Body of pancreas (tissue), 4 donors: ENCODE measurements around the gene NUP50. TPM values are rescaled to one million over a fixed set of nuclear protein-coding genes. Genes with fewer than 3 reads are reported as not detected.

Source experiments
- ATAC-seq: fragments of 150-250 bp; one replicate; pipeline ENCODE4 v1.9.1; 2016
- DNase-seq, 4 donors: peaks; one replicate each; pipeline ENCODE4 v3.0.0-alpha.2; 2019
- H3K27ac ChIP-seq, 4 donors: fragments of 200-600 bp; sonication (generic); 1 replicate in 3 of 4; 2 replicates in 1 of 4; pipeline versions ENCODE4 v1.5.1 to v1.6.1; 2016 to 2019; ENCODE audit warnings: mild to moderate bottlenecking in 1 of 4, mixed read lengths in 1 of 4, moderate library complexity in 1 of 4
- H3K27me3 ChIP-seq, 2 donors: fragments of 200-600 bp; sonication (generic); one replicate each; pipeline ENCODE4 v1.6.0; 2016; ENCODE audit warnings: mild to moderate bottlenecking in 1 of 2
- H3K36me3 ChIP-seq, 2 donors: fragments of 200-600 bp; sonication (generic); replicated peaks in 1 of 2; 2 replicates each; pipeline ENCODE4 v1.5.1; 2016; ENCODE audit warnings: low read depth in 2 of 2; ENCODE audit not compliant: insufficient read depth in 1 of 2
- H3K4me1 ChIP-seq: fragments of 200-600 bp; sonication (generic); one replicate; pipeline ENCODE4 v1.6.0; 2016
- H3K4me3 ChIP-seq, 2 donors: fragments of 200-600 bp; sonication (generic); 1 replicate in 1 of 2; 2 replicates in 1 of 2; pipeline ENCODE4 v1.5.1; 2016 to 2019
- H3K9me3 ChIP-seq, 3 donors: fragments of 200-600 bp; sonication (generic); 1 replicate in 2 of 3; 2 replicates in 1 of 3; pipeline ENCODE4 v1.5.1; 2016
- POLR2A ChIP-seq, 3 donors: fragments of 450-650 bp; IDR thresholded peaks; one replicate each; pipeline ENCODE4 v1.6.1; 2016; ENCODE audit warnings: antibody characterized with exemption in 3 of 3, mild to moderate bottlenecking in 2 of 3
- WGBS, 2 donors: methylation state at CpG; one replicate each; pipeline ENCODE4 v1.1.5; 2017; 5-methylcytosine and 5-hydroxymethylcytosine counted together
- intact Hi-C: fragments of 100-400 bp; cut with DNase I; formaldehyde crosslinking; loops from one replicate; pipeline ENCODE4 v1.15.1; 2023
- total RNA-seq, 2 donors: library from RNA; depleted of rRNA; stranded (reverse); fragments of >200 nt; gene quantifications; one replicate each; pipeline ENCODE4 v1.1.0, GENCODE V29; 2016
- TF ChIP-seq, protein P1 (sequence below), 7 experiments: fragments of 450-650 bp in 4 of 7; fragments of 200-600 bp in 3 of 7; sonication (generic) in 3 of 7; IDR thresholded peaks; one replicate each; pipeline ENCODE4 v1.5.1; 2016 to 2019; ENCODE audit warnings: antibody characterized with exemption in 7 of 7

NUP50 gene
- total RNA-seq, 2 donors from 2014 or later, result 39.2 to 43.1 TPM

DNA sequence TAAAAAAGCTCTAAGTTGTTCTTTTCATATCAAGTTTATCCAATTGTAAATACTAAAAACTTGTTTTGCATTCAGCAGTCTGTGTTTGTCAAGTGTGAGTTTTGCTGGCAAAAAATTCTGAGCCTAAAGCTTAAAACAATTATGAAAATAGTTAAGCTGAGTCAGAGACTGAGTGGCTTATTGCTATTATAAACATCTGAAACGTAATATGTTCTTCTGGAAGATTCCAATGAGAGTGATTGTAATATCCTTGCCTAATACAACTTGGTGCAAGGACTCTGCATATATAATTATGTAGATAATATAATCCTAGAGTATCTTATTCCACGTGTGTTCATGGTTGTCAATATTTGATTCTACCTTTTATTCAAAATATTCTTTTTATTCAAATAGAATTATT, 14.1 kb upstream of the NUP50 start:
- H3K9me3 ChIP-seq, result no peaks in the 10 kb centered on the region
- H3K27ac ChIP-seq, result no peak overlapping the region
- no peaks in the 10 kb centered on the region for H3K27me3 ChIP-seq
- 66 to 84% methylated on average over 2 of the region's 2 CpGs for WGBS, 2 donors
- no peaks in the 10 kb centered on the region for H3K36me3 ChIP-seq
- intact Hi-C loops, result no loop called here
- TF ChIP-seq, protein P1, sequence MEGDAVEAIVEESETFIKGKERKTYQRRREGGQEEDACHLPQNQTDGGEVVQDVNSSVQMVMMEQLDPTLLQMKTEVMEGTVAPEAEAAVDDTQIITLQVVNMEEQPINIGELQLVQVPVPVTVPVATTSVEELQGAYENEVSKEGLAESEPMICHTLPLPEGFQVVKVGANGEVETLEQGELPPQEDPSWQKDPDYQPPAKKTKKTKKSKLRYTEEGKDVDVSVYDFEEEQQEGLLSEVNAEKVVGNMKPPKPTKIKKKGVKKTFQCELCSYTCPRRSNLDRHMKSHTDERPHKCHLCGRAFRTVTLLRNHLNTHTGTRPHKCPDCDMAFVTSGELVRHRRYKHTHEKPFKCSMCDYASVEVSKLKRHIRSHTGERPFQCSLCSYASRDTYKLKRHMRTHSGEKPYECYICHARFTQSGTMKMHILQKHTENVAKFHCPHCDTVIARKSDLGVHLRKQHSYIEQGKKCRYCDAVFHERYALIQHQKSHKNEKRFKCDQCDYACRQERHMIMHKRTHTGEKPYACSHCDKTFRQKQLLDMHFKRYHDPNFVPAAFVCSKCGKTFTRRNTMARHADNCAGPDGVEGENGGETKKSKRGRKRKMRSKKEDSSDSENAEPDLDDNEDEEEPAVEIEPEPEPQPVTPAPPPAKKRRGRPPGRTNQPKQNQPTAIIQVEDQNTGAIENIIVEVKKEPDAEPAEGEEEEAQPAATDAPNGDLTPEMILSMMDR (IDR thresholded peaks at IDR 0.05), result no peak
- no peak for TF ChIP-seq POLR2A (IDR thresholded peaks at IDR 0.05)
- no peak for DNase-seq
- no peaks in the 10 kb centered on the region for H3K4me1 ChIP-seq
- ATAC-seq, result no peak
- H3K4me3 ChIP-seq, result no peak overlapping the region

DNA sequence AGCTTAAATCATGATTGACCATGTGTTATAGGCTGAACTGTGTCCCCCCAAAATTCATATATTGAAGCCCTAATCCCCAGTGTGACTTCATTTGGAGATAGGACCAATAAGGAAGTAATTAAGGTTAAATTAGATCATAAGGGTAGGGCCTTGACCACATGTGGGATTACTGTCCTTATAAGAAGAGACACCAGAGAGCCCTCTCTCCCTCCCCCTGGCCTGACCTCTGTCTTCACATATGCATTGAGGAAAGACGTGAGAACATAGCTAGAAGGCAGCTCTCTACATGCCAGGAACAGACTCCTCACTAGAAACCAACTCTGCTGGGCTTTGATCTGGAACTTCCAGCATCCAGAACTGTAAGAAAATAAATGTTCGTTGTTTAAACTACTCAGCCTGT, 13.6 kb upstream of the NUP50 start:
- no peak overlapping the region for H3K27ac ChIP-seq
- no peaks in the 10 kb centered on the region for H3K27me3 ChIP-seq
- WGBS, 2 donors, result 79 to 93% methylated on average over 2 of the region's 2 CpGs
- intact Hi-C loops, result no loop called here
- no peaks in the 10 kb centered on the region for H3K4me1 ChIP-seq
- ATAC-seq (no peak), DNase-seq (no peak)
- no peak overlapping the region for H3K4me3 ChIP-seq
- H3K9me3 ChIP-seq, result no peaks in the 10 kb centered on the region
- no peaks in the 10 kb centered on the region for H3K36me3 ChIP-seq
- TF ChIP-seq, protein P1 (IDR thresholded peaks at IDR 0.05), result no peak
- no peak for TF ChIP-seq POLR2A (IDR thresholded peaks at IDR 0.05)

DNA sequence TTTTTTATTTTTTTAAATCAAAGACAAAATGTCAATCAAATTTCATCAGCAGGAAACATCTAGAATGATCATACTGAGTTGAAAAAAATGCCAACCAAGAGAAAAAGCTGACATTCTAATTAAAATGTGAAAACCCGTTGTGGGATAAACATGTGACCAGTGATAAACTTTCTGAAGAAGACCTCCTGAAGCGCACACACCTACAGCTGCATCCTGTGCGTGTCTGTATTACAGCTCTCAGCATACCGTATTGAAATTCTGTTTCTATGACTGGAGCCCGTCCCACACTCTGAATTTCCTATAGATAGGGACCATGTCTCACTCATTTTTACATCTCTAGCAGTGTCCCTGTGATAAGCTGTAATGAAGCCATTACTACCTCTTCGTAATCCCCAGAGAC, 12.2 kb upstream of the NUP50 start:
- ATAC-seq (no peak), DNase-seq (no peak)
- Histone ChIP-seq H3K4me1 (no peaks in the 10 kb centered on the region), H3K27me3 (no peaks in the 10 kb centered on the region), H3K4me3 (no peak overlapping the region), H3K36me3 (no peaks in the 10 kb centered on the region), H3K27ac (no peak overlapping the region), H3K9me3 (no peaks in the 10 kb centered on the region)
- TF ChIP-seq, protein P1 (IDR thresholded peaks at IDR 0.05), result no peak
- no peak for TF ChIP-seq POLR2A (IDR thresholded peaks at IDR 0.05)
- intact Hi-C loops, result no loop called here
- 84 to 85% methylated on average over 6 of the region's 6 CpGs for WGBS, 2 donors

DNA sequence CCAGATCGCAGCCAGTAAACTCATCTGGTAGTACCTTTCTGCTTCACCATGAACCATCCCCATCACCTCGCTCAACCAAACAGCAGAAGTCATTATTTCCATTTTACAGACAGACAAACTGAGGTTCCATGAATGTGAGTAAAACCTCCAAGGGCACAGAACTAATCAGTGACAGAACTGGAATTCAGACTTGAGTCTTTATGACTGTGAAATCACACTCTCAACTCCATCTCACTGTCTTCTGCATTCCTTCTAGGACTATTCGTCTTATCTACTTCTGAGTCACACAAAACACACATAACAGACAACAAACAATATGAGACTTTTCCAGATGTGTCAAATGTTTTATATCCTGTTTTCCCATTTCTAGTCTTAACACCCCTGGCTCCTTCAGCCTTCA, 9.3 kb upstream of the NUP50 start:
- Histone ChIP-seq H3K9me3 (no peaks in the 10 kb centered on the region), H3K4me3 (no peak overlapping the region), H3K36me3 (no peaks in the 10 kb centered on the region), H3K27ac (no peak overlapping the region), H3K27me3 (no peaks in the 10 kb centered on the region), H3K4me1 (peaks cover 8% of the 10 kb centered on the region)
- no peak for TF ChIP-seq POLR2A (IDR thresholded peaks at IDR 0.05)
- TF ChIP-seq, protein P1 (IDR thresholded peaks at IDR 0.05), result no peak
- WGBS, 2 donors, result 82 to 93% methylated on average over 3 of the region's 3 CpGs
- intact Hi-C loops, result no loop called here
- DNase-seq (no peak), ATAC-seq (no peak)

DNA sequence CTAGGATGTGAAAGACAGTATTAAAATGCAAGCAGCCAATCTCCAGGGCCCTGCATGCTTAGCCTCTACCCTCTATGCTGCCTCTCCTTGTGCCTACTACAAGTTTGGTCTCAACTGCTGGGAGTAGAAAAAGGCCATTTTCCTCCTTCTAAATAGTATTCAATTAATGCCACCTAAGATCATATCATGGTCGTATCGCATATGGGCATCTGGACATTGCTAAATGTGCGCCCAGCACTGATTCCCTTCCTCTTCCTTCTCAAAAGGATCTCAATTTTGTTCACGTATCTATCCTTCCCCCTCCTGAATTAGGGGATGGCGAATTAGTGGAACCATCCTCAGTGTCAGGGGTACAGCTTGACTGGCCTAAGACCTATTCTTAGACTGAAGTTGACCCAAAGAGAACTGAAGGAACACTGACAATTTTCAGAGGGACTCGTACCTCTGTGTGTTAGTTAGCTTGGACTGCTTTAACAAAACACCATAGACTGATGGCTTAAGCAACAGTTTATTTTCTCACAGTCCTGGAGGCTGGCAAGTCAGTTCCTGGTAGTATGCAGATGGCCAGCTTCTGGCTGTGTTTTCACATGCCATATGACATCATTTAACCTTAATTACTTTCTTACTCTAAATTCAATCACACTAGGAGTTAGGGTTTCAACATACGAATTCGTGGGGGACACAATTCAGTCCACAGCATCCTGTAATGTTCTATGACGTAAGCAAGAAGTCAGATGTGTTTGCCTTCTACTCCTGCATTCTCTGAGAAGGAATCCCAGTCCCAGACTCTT, 8.5 kb upstream of the NUP50 start:
- H3K27ac ChIP-seq, result no peak overlapping the region

More for the DNA sequence above, 8.5 kb upstream of the NUP50 start:
- TF ChIP-seq POLR2A (IDR thresholded peaks at IDR 0.05), result no peak
- TF ChIP-seq, protein P1 (IDR thresholded peaks at IDR 0.05), result no peak
- Histone ChIP-seq H3K9me3 (no peaks in the 10 kb centered on the region), H3K27me3 (no peaks in the 10 kb centered on the region), H3K4me3 (no peak overlapping the region), H3K36me3 (no peaks in the 10 kb centered on the region), H3K4me1 (peaks cover 17% of the 10 kb centered on the region)
- intact Hi-C loops, result no loop called here
- DNase-seq (no peak), ATAC-seq (no peak)
- 84 to 85% methylated on average over 9 of the region's 9 CpGs for WGBS, 2 donors
